HCT116 (cell line): ENCODE results near the gene WNT11. TPM values are rescaled to one million over a fixed set of nuclear protein-coding genes. Genes with fewer than 3 reads are reported as not detected.

ENCODE experiments used
- ATAC-seq: fragments of 200-7000 bp; cut with Tn5 transposase; 2 replicates; pipeline ENCODE4 v1.9.1; 2020; ENCODE audit warnings: mild to moderate bottlenecking, moderate library complexity
- BruUV-seq: library from RNA; stranded (reverse); fragments of 400-500 nt; replicated peaks from 2 replicates; lab custom pipeline; 2021; lab: Mats Ljungman, UMichigan
- CTCF ChIA-PET: fragments of 300-600 bp; sonication (Branson Sonifier 250); formaldehyde crosslinking; loops from one replicate; lab custom pipeline; 2021; ENCODE audit warnings: antibody characterized with exemption; lab: Charles Lee
- POLR2A ChIA-PET: fragments of 300-600, 350-600 bp; sonication (Branson Sonifier 250); formaldehyde crosslinking; loops from one replicate; lab custom pipeline; 2021; ENCODE audit warnings: antibody characterized with exemption; lab: Charles Lee
- RAD21 ChIA-PET, 2 experiments: fragments of 300-600 bp; sonication (Branson Sonifier 250); formaldehyde crosslinking; loops; one replicate each; lab custom pipeline; 2023; ENCODE audit warnings: low total read pairs in 2 of 2; ENCODE audit not compliant: uncharacterized antibody in 2 of 2, unreplicated experiment in 2 of 2, low non-redundant PET in 1 of 2; lab: Charles Lee
- DNase-seq: peaks from one replicate; pipeline ENCODE4 v3.0.0-alpha.2; 2010; ENCODE audit warnings: low read depth, low spot score
- H2AFZ ChIP-seq: fragments of 200-600 bp; shearing (Covaris generic), sonication (generic); 2 replicates; pipeline ENCODE4 v1.6.1; 2017; ENCODE audit warnings: low read depth, mixed run types, mixed read lengths, antibody characterized with exemption, low read length; ENCODE audit not compliant: poor library complexity, severe bottlenecking
- H3K27ac ChIP-seq: 2 replicates; pipeline ENCODE4 v1.5.1; 2012; ENCODE audit warnings: low read depth, low read length
- H3K27me3 ChIP-seq: fragments of 200-600 bp; sonication (generic); 2 replicates; pipeline ENCODE4 v1.6.1; 2016; ENCODE audit warnings: mixed run types, low read length, mixed read lengths; ENCODE audit not compliant: insufficient read depth
- H3K36me3 ChIP-seq, 2 experiments: fragments of 200-500 bp in 1 of 2; fragments of 200-600 bp in 1 of 2; sonication (Bioruptor generic) in 1 of 2; sonication (generic) in 1 of 2; 2 replicates each; pipeline versions ENCODE4 v1.5.1 to v1.6.1; 2014 to 2016; ENCODE audit warnings: low read length in 2 of 2, inconsistent platforms in 1 of 2, mixed read lengths in 1 of 2, mixed run types in 1 of 2; ENCODE audit not compliant: insufficient read depth in 2 of 2, control insufficient read depth in 1 of 2
- H3K4me1 ChIP-seq, 2 experiments: fragments of 200-600 bp in 1 of 2; sonication (generic) in 1 of 2; 2 replicates each; pipeline versions ENCODE4 v1.5.1 to v1.6.1; 2012 to 2017; ENCODE audit warnings: low read length in 2 of 2, inconsistent platforms in 1 of 2, mild to moderate bottlenecking in 1 of 2, mixed read lengths in 1 of 2, mixed run types in 1 of 2, moderate library complexity in 1 of 2; ENCODE audit not compliant: insufficient read depth in 2 of 2, control insufficient read depth in 1 of 2
- H3K4me2 ChIP-seq: fragments of 200-600 bp; sonication (generic); 2 replicates; pipeline ENCODE4 v1.6.1; 2017; ENCODE audit warnings: mixed run types, low read length, mixed read lengths
- H3K4me3 ChIP-seq, 2 experiments: fragments of 200-600 bp in 1 of 2; sonication (generic) in 1 of 2; replicated peaks in 1 of 2; 2 replicates each; pipeline ENCODE4 v1.5.1; 2011 to 2016; ENCODE audit warnings: low read length in 2 of 2, control low read depth in 1 of 2, low read depth in 1 of 2, mild to moderate bottlenecking in 1 of 2, mixed read lengths in 1 of 2, mixed run types in 1 of 2
- H3K79me2 ChIP-seq: fragments of 200-600 bp; sonication (generic); 2 replicates; pipeline ENCODE4 v1.6.1; 2017; ENCODE audit warnings: mild to moderate bottlenecking, mixed run types, low read length, moderate library complexity, mixed read lengths; ENCODE audit not compliant: insufficient read depth
- H3K9ac ChIP-seq: fragments of 200-600 bp; sonication (generic); 2 replicates; pipeline ENCODE4 v1.6.1; 2016; ENCODE audit warnings: low read length, mixed read lengths
- H3K9me2 ChIP-seq: fragments of 200-600 bp; sonication (generic), shearing (Covaris generic); 2 replicates; pipeline ENCODE4 v1.6.1; 2017; ENCODE audit warnings: mixed run types, mild to moderate bottlenecking, moderate library complexity; ENCODE audit not compliant: insufficient read depth
- H3K9me3 ChIP-seq, 2 experiments: fragments of 200-500 bp in 1 of 2; fragments of 200-600 bp in 1 of 2; sonication (Bioruptor generic) in 1 of 2; sonication (generic) in 1 of 2; 2 replicates each; pipeline ENCODE4 v1.6.1; 2014 to 2017; ENCODE audit warnings: low read length in 2 of 2, mixed read lengths in 2 of 2, inconsistent platforms in 1 of 2, low read depth in 1 of 2, mild to moderate bottlenecking in 1 of 2, mixed run types in 1 of 2, moderate library complexity in 1 of 2; ENCODE audit not compliant: control insufficient read depth in 1 of 2, insufficient read depth in 1 of 2
- H4K20me1 ChIP-seq: fragments of 200-600 bp; sonication (generic), shearing (Covaris generic); 2 replicates; pipeline ENCODE4 v1.6.1; 2017; ENCODE audit warnings: mixed run types, mild to moderate bottlenecking, moderate library complexity; ENCODE audit not compliant: insufficient read depth
- CBX3 ChIP-seq: IDR thresholded peaks from 2 replicates; pipeline ENCODE4 v1.6.1; 2012; ENCODE audit warnings: low read depth
- CEBPB ChIP-seq: IDR thresholded peaks from 2 replicates; pipeline ENCODE4 v1.6.1; 2012; ENCODE audit warnings: low read depth
- ELF1 ChIP-seq: IDR thresholded peaks from 2 replicates; pipeline ENCODE4 v1.6.1; 2012; ENCODE audit warnings: low read depth, borderline replicate concordance
- EZH2 ChIP-seq: fragments of 200-600 bp; sonication (generic); IDR thresholded peaks from 2 replicates; pipeline ENCODE4 v1.6.1; 2017; ENCODE audit warnings: antibody characterized with exemption, mixed run types
- JUND ChIP-seq: IDR thresholded peaks from 2 replicates; pipeline ENCODE4 v1.6.1; 2012
- MAX ChIP-seq: IDR thresholded peaks from 2 replicates; pipeline ENCODE4 v1.6.1; 2012
- RAD21 ChIP-seq: IDR thresholded peaks from 2 replicates; pipeline ENCODE4 v1.6.1; 2012; ENCODE audit warnings: low read depth, mild to moderate bottlenecking
- REST ChIP-seq: IDR thresholded peaks from 2 replicates; pipeline ENCODE4 v1.6.1; 2012; ENCODE audit warnings: low read depth
- SIN3A ChIP-seq: IDR thresholded peaks from 2 replicates; pipeline ENCODE4 v1.6.1; 2012; ENCODE audit warnings: low read depth
- SRF ChIP-seq: IDR thresholded peaks from 2 replicates; pipeline ENCODE4 v1.6.1; 2012; ENCODE audit warnings: low read depth
- TCF7L2 ChIP-seq: IDR thresholded peaks from 2 replicates; pipeline ENCODE4 v1.7.0; 2011; ENCODE audit warnings: borderline replicate concordance, inconsistent platforms; ENCODE audit not compliant: insufficient read depth, insufficient read length; ENCODE audit errors: extremely low read depth
- YY1 ChIP-seq: IDR thresholded peaks from 2 replicates; pipeline ENCODE4 v1.6.1; 2011; ENCODE audit warnings: low read length, low read depth, moderate library complexity, mild to moderate bottlenecking; ENCODE audit not compliant: insufficient replicate concordance; ENCODE audit errors: extremely low read depth
- ZBTB33 ChIP-seq: IDR thresholded peaks from 2 replicates; pipeline ENCODE4 v1.6.1; 2011; ENCODE audit warnings: mild to moderate bottlenecking, low read length, moderate library complexity; ENCODE audit not compliant: insufficient replicate concordance; ENCODE audit errors: extremely low read depth
- intact Hi-C: fragments of 100-400 bp; cut with micrococcal nuclease; formaldehyde crosslinking; loops from 2 replicates; pipeline ENCODE4 v1.10.0; 2022
- total RNA-seq: library from RNA; stranded (reverse); gene quantifications from one replicate; pipeline ENCODE4 v1.2.1, GENCODE V29; 2021; ENCODE audit not compliant: unreplicated experiment

WNT11 gene
- total RNA-seq, 1 experiment from 2014 or later, result 1.9 TPM

- POLR2A ChIA-PET, result no interaction called here
- H3K36me3 ChIP-seq, result no peaks in the 10 kb centered on the region
- H4K20me1 ChIP-seq, result no peaks in the 10 kb centered on the region
- peaks cover 8 to 20% of the 10 kb centered on the region in 2 experiments; a peak in 3 of 4 replicates for H3K4me1 ChIP-seq
- intact Hi-C loops, result no loop called here
- no peak overlapping the region for H3K9ac ChIP-seq
- RAD21 ChIA-PET, result no interaction called here
- no peaks in the 10 kb centered on the region for H3K27me3 ChIP-seq
- H3K9me3 ChIP-seq, result no peaks in the 10 kb centered on the region
- H3K79me2 ChIP-seq, result no peaks in the 10 kb centered on the region
- no peak overlapping the region for H3K27ac ChIP-seq
- no TSS peak for BruUV-seq
- H2AFZ ChIP-seq, result no peak overlapping the region
- DNase-seq (no peak), ATAC-seq (no peak)
- TF ChIP-seq EZH2 (no peak), CBX3 (no peak), ELF1 (no peak), JUND (no peak), RAD21 (no peak), TCF7L2 (no peak), SRF (no peak), MAX (no peak), CEBPB (no peak), REST (no peak), YY1 (no peak), ZBTB33 (no peak), SIN3A (no peak)
- CTCF ChIA-PET, result no interaction called here
- no peak overlapping the region for H3K4me2 ChIP-seq
- H3K9me2 ChIP-seq, result no peaks in the 10 kb centered on the region
- no peak overlapping the region for H3K4me3 ChIP-seq
Measured at GRCh38 chr11:76241243-76242000, 35.1 kb upstream of the WNT11 start.
